ENCODE data around the gene FHL5.
"Not testable (repeated sequence)": the region's sequence is repeated elsewhere in the genome, so short reads cannot be mapped to it uniquely, and the experiment has no call there.

FHL5 gene

GRCh38 chr6:96610019-96610418, 47.1 kb downstream of the FHL5 start:
- DNase-seq (ENCODE audit: low spot score): no peak

GRCh38 chr6:96611342-96611991, 48.5 kb downstream of the FHL5 start:
- no peak for DNase-seq (ENCODE audit: low spot score)

GRCh38 chr6:96613291-96613999, 50.5 kb downstream of the FHL5 start:
- no peak for DNase-seq (ENCODE audit: low spot score)

DNA sequence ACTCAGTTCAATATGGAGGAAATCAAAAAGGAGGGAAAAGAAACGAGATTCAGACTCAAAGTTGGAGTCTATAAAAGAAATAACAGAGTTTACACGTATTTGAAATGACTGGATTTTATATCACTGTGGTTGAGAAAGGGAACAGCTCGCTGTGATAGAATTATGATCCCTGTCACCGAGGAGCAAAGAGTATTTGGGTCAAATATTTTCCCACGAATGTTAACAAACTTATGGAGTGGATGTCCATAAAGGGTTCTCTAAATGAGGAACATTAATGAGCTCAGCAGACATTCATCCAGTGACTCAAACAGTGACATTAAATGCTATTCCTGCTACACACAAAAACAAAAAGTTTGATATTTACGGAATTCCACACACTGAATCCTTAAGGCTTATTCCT, 57.9 kb downstream of the FHL5 start:
- no peak for DNase-seq (ENCODE audit: low spot score)

DNA sequence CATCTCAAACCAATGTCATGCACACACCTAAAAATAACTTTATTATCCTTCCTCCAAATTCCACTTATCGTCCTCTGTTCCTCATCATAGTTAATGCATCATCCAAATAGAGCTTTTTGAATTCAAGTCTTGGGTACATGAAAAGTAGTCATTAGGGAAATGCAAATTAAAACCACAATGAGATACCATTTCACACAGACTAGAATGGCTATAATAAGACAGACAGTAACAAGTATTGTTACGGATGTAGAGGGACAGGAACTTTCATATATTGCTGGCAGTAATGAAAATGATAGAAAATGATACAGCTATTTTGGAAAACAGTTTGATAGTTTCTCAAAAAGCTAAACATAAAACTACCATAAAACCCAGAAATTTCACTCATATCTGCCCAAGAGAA, 59.1 kb downstream of the FHL5 start:
- no peak for DNase-seq (ENCODE audit: low spot score)

DNA sequence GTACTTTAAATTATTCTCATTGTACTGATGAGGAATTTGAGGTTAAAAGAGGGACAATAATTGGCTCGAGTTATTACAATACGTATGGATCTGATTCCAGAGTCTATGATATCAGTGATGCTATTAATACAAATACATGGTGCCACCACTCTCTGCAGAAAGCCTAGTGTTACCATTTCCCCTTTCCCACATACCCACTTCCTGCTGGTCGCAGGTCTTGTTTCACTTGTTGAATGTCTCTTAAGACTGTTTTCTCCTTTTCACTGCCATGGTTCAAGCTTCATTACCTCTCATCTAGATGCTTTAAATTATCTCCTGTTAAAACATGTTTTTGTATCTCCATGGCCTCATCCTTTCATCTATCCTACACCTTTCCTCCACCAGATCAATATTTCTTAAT, 62.0 kb downstream of the FHL5 start:
- DNase-seq (ENCODE audit: low spot score): no peak

GRCh38 chr6:96626759-96627364, 63.9 kb downstream of the FHL5 start:
- DNase-seq (ENCODE audit: low spot score): peak; percentile 55

DNA sequence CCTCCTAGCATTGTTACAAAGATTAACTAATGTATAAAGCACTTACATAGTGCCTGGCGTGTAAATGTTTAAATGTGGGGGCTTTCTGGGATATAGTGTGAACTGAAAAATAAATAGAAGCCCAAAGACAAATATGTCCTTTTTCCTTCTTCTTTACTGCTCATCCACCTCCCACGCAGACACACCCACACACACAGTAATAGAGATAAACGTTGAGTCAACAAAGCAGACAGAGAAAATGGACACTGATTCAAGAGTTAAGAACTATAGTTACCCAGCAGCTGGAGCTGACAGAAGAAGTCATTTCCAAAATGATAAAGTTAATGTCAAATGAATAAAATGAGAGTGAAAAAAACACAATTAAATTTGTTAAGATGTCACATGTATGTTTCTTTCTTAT, 68.3 kb downstream of the FHL5 start:
- DNase-seq (ENCODE audit: low spot score): no peak

DNA sequence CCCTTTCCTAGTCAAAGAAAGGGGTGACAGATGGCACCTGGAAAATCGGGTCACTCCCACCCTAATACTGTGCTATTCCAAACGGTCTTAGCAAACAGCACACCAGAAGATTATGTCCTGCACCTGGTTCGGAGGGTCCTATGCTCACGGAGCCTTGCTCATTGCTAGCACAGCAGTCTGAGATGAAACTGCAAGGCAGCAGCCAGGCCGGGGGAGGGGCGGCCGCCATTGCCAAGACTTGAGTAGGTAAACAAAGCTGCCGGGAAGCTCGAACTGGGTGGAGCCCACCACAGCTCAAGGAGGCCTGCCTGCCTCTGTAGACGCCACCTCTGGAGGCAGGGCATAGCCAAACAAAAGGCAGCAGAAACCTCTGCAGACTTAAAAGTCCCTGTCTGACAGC, 75.1 kb downstream of the FHL5 start:
- not testable (repeated sequence) for DNase-seq (ENCODE audit: low spot score)

DNA sequence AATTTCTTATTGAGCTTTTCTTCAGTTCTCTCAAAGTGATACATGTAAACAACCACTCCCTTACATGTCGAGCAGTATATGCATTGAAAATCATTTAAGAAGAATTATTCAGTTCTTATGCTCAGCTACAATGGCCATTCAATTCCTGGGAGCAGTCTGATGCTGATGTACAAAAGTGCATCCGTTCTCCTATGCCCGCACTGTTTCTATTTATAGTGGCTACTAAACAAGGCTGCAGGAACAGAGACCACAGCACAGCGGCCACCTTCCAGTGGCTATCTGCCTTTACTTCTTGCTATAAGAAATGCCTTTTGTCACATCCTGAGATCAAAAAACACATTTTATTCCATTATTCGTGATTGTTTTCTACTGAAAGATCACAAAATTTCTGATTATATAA, 82.2 kb downstream of the FHL5 start:
- DNase-seq (ENCODE audit: low spot score): no peak

DNA sequence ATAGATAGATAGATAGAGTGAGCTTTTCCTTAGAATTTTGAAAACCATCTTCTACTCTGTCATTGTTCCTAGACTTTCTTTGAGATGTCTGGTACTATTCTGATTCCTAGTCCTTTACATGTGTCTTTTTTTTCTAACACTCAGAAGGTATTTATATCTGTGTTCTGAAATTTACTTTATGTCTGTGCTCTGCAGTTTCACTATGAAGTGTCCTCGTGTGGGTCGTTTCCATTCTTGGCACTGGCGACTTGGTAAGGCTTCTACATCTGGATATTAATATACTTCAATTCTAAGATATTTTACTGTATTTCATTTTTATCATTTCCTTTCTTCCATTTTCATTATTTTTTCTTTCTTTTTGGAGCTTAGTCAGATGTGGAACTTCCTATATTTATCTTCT, 87.0 kb downstream of the FHL5 start:
- DNase-seq (ENCODE audit: low spot score): no peak

GRCh38 chr6:96651816-96652215, 88.9 kb downstream of the FHL5 start:
- DNase-seq (ENCODE audit: low spot score): no peak

- no peak for DNase-seq (ENCODE audit: low spot score)
Observed at GRCh38 chr6:96652552-96652951, 89.6 kb downstream of the FHL5 start.

DNA sequence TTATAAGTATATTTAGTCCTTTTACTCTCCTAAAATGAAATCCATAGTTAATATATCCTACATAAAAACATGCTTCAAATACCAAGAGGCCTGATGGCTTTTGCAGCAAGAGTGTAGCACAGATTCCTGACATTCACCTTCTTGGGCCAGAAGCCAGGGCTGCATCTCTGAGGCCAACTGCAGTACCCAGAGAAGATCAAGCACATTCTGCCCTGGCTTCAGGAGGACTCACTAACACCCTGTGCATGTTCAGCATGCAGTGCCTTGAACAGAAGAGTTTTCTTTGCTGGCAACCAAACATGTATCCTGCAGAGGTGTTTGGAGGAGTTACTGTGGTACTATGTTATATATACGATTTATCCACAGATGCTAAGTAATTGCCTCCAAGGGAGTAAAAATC, 90.3 kb downstream of the FHL5 start:
- DNase-seq (ENCODE audit: low spot score): no peak

DNA sequence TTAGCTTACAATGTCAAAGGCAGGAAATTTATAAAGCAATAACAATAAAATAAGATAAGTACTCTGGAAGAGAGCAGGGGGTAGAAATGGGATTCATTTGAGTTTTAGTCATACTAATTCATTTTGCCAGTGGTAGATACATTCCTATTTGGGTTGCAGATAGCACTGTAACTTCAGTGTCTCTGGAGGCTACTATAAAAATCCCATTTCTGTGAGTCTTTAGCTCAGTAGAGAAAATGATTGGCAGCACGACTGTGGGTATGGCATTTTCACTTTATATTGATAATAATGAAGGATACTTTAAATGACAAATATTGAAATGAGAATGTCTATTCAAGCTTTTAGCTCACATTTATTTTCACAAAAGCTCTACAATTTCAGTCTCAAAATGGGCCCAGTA, 93.6 kb downstream of the FHL5 start:
- no peak for DNase-seq (ENCODE audit: low spot score)

- peak; percentile 5 for DNase-seq (ENCODE audit: low spot score)
Observed at GRCh38 chr6:96657344-96657743, 94.4 kb downstream of the FHL5 start.

GRCh38 chr6:96659084-96659845, 96.3 kb downstream of the FHL5 start:
- DNase-seq (ENCODE audit: low spot score): no peak

Small RNA genes within 50 kb of the gene (small RNA-seq; reads per million reads assigned to genes)
- gene RNU4-70P: 0.09 to 0.81 reads per million in 2 experiments
